GM18909 (cell line): ENCODE data around the gene CSGALNACT2.

Experiments
- ATAC-seq: cut with Tn5 transposase; IDR thresholded peaks from one replicate; pipeline ENCODE4 v1.9.1; 2021; ENCODE audit warnings: mild to moderate bottlenecking; ENCODE audit not compliant: unreplicated experiment, poor library complexity

CSGALNACT2 gene

GRCh38 chr10:43111921-43112607 is 26.2 kb upstream of the CSGALNACT2 start:
- ATAC-seq = no peak

- ATAC-seq = no peak
Observed at GRCh38 chr10:43112608-43112961, 25.7 kb upstream of the CSGALNACT2 start.

GRCh38 chr10:43113201-43114087 is 24.8 kb upstream of the CSGALNACT2 start:
- no peak for ATAC-seq

- ATAC-seq = no peak
Observed at GRCh38 chr10:43114088-43114742, 24.0 kb upstream of the CSGALNACT2 start.

GRCh38 chr10:43114743-43115611 is 23.3 kb upstream of the CSGALNACT2 start:
- no peak for ATAC-seq

GRCh38 chr10:43115881-43116595 is 22.2 kb upstream of the CSGALNACT2 start:
- no peak for ATAC-seq

- ATAC-seq = no peak
Observed at GRCh38 chr10:43116596-43116995, 21.6 kb upstream of the CSGALNACT2 start.

GRCh38 chr10:43117031-43117776 is 21.0 kb upstream of the CSGALNACT2 start:
- ATAC-seq = no peak

GRCh38 chr10:43117777-43118583 is 20.3 kb upstream of the CSGALNACT2 start:
- no peak for ATAC-seq

- ATAC-seq = no peak
Observed at GRCh38 chr10:43118631-43119415, 19.4 kb upstream of the CSGALNACT2 start.

GRCh38 chr10:43119416-43120115 is 18.7 kb upstream of the CSGALNACT2 start:
- ATAC-seq = no peak

- ATAC-seq = no peak
Observed at GRCh38 chr10:43120116-43120928, 17.9 kb upstream of the CSGALNACT2 start.

- peak; percentile 90 for ATAC-seq
Observed at GRCh38 chr10:43120929-43121314, 17.3 kb upstream of the CSGALNACT2 start.

- no peak for ATAC-seq
Observed at GRCh38 chr10:43121444-43121843, 16.8 kb upstream of the CSGALNACT2 start.

GRCh38 chr10:43122096-43122495 is 16.1 kb upstream of the CSGALNACT2 start:
- no peak for ATAC-seq

- ATAC-seq = no peak
Observed at GRCh38 chr10:43122826-43123225, 15.4 kb upstream of the CSGALNACT2 start.
